ENCODE measurements around the gene PNPLA7. TPM values are rescaled to one million over a fixed set of nuclear protein-coding genes. Genes with fewer than 3 reads are reported as not detected.

Gene PNPLA7
- total RNA-seq, 4 donors from 2014 or later: 0.26 to 25.7 (median 3.4) TPM

DNA sequence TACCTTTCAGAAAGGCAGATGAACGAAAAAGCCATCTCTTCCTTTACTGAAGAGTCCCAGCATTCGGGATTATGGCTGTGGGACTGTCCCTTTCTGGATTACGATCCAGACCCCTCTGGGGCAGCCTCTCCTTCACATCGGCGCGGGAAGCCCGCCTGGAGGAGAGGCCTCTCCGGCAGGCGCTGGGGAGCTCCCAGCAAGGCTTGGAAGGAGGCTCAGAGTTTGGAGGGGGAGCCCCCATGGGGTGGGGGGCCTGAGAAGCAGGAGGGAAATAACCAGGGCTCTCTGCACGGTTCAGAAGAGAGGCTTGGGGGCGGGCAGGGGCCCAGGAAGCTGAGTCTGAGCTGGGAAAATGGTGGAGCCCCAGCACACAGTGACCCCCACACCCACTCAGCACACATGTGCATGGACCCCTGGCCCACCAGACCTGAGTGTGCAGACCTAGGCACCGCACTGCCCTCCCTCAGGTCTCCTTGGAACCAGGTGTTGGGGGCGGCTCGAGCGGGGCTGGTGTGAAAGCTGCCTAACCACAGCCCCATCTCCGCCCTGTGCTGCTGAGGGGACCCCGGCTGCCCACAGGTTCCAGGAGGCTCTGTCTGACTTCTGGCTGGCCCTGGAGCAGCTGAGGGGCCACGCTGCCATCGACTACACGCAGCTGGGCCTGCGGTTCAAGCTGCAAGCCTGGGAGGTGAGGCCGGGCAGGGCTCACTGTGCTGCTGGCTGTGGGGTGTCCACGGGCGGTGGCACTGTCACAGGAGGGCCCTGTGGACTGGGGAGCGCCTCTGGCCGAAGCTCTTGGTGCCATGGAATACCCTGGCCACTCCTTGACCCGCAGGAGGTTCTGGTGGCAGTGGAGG, 122.5 kb downstream of the PNPLA7 start:
- no peak for DNase-seq
- TF ChIP-seq POLR2A (IDR thresholded peaks at IDR 0.05) (no peak), CTCF (IDR thresholded peaks at IDR 0.05) (no peak)
- intact Hi-C loops (cut with DNase I; ENCODE audit: low total_unique reads): no loop called here
- Histone ChIP-seq H3K9me3 (no peaks in the 10 kb centered on the region), H3K4me3 (no peak overlapping the region), H3K27me3 (no peaks in the 10 kb centered on the region), H3K4me1 (peaks cover 0 to 9% of the 10 kb centered on the region in 2 donors), H3K36me3 (no peaks in the 10 kb centered on the region), H3K27ac (no peak overlapping the region)

DNA sequence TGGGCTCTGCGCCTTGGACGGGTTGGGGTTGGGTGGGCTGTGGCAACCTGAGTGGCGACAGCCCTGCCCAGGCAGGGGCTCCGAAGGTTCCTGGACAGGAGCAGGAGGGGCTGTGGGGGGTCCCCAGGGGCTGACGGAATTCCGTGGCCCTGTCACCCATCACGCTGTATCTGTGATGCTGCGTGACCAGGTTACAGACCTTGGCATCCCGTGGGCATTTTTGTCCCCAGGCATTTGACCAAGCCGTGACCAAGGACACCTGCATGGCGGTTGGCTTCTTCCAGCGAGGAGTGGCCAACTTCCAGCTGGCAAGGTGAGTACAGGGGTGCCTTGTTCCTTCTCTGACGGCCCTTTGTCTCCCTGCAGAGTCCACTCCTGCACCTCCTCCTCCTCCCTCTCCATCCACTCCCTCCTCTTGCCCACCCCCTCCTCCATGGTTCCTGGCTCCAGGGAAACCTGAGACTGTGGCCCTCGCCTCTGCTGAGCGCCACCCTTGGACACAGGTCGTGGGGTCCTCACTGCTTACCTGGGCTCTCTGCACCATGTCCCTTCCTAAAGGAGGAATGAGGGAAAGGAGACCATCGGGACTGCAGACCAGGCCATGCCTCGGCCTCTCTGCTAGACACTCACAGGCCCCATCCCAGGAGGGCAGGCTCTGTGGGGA, 124.1 kb downstream of the PNPLA7 start:
- DNase-seq: no peak
- H3K36me3 ChIP-seq: no peaks in the 10 kb centered on the region
- no peaks in the 10 kb centered on the region for H3K9me3 ChIP-seq
- H3K4me1 ChIP-seq: peaks cover 0 to 9% of the 10 kb centered on the region in 2 donors
- TF ChIP-seq POLR2A (IDR thresholded peaks at IDR 0.05): no peak
- TF ChIP-seq CTCF (IDR thresholded peaks at IDR 0.05): no peak
- no peak overlapping the region for H3K27ac ChIP-seq
- H3K27me3 ChIP-seq: no peaks in the 10 kb centered on the region
- H3K4me3 ChIP-seq: no peak overlapping the region
- intact Hi-C loops (cut with DNase I; ENCODE audit: low total_unique reads): no loop called here

DNA sequence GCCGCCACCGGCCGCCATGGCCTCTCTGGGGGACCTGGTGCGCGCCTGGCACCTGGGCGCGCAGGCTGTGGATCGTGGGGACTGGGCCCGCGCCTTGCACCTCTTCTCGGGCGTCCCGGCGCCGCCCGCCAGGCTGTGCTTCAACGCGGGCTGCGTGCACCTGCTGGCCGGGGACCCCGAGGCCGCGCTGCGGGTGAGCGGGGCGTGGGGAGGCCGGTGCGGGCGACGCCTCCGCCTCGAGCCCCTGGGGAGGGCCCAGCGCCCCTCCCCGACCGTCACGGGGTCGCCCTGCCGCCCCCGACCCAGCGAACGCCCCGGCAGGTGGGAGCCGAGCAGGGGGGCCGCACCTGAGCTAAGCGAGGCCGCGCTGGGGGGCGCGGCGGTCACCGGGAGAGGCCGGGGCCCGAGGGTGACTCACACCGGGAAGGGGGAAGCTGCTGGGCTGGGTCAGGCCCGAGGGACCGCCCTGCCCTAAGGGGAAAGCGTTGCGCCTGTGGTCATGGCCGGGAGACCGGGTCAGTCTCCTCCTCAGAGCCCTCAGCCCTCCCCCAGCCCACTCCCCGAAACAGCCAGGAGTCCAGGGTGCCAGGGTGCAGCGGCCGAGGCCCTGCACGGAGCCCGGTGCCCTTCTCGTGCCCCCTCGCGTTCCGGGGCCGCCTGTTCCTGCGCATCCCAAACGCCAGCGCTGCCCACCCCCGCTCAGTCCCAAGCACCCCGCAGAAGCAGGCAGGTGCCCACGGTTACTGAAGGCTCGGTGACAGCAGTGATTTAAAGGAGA, 126.5 kb downstream of the PNPLA7 start:
- TF ChIP-seq POLR2A (IDR thresholded peaks at IDR 0.05) (no peak), CTCF (IDR thresholded peaks at IDR 0.05) (no peak)
- DNase-seq: peak; percentile 41 to 61
- intact Hi-C loops (cut with DNase I; ENCODE audit: low total_unique reads): no loop called here
- Histone ChIP-seq H3K4me3 (peak overlapping the region; percentile 57 to 98), H3K9me3 (no peaks in the 10 kb centered on the region), H3K4me1 (peaks cover 0 to 9% of the 10 kb centered on the region in 2 donors), H3K36me3 (no peaks in the 10 kb centered on the region), H3K27ac (peak overlapping the region; percentile 75 to 90), H3K27me3 (no peaks in the 10 kb centered on the region)

DNA sequence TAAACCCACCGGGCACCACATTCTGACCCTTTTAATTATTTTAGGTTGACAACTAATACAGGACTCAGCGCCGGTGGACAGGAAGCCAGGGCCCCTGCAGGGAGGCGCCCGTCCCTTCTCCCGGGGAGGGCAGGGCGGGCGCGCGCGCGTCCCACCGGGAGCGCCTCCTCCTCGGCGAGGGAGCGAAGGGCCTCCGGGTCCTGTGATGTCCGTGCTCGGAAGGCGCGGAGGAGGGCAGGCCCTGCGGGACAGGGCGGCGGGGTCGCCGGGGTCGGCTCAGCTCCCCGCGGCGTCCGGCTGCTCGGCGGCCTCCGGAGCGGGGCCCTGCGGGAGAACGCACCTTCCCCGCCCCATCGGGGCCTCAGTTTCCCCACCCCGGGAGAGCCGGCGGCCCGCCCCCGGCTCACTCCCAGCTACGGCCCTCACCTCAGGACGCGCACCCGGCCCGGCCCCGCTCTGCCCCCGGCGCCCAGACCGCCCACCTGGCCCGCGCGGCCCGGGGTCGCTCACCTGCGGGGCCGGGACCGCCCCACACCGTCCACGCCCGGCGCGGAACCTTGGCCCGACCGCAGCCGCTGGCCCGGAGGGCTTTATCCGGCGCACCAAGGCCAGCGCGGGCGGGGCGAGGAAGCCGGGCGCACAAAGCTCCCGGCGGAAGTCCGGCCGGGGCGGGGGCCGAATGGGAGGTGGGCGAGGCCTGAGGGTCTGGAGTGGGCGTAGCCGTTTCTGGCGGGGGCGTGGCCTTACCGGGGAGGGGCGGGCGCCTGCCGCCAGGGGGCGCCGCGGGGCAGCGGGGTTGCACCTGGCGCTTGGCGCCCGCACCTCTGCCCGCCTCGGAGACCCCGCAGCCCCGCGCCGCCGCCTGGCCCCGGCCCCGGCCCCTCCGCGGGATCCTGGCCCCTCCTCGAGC, 127.3 kb downstream of the PNPLA7 start, which contains the start of the genes EXD3 and NOXA1:
EXD3 (minus strand) TSS at position 559 of the 910 bp plus-strand sequence. CDS start 27,805 bp downstream, outside the sequence.
NOXA1 (plus strand) TSS at position 790 of the 910 bp plus-strand sequence. CDS start 137 bp downstream, outside the sequence.
- TF ChIP-seq CTCF (IDR thresholded peaks at IDR 0.05) (peak; percentile 27 to 88 (median 82)), POLR2A (IDR thresholded peaks at IDR 0.05) (peak; percentile 33 to 57)
- DNase-seq: peak; percentile 91

More for the DNA sequence above, 127.3 kb downstream of the PNPLA7 start, which contains the start of the genes EXD3 and NOXA1:
- Histone ChIP-seq H3K4me3 (peak within 1 kb of the TSS; percentile 57 to 98), H3K9me3 (no peaks in the 10 kb centered on the region), H3K27ac (peak within 1 kb of the TSS; percentile 75 to 90), H3K36me3 (no peaks in the 10 kb centered on the region), H3K27me3 (no peaks in the 10 kb centered on the region), H3K4me1 (peaks cover 0 to 9% of the 10 kb centered on the region in 2 donors)
- intact Hi-C loops (cut with DNase I; ENCODE audit: low total_unique reads): no loop called here
